Measurements from ENCODE around the gene ULBP2.
A peak's percentile ranks its signal among the peaks of the same experiment; 100 is the strongest.
"Not testable (repeated sequence)": the region's sequence is repeated elsewhere in the genome, so short reads cannot be mapped to it uniquely, and the experiment has no call there.

Gene ULBP2

DNA sequence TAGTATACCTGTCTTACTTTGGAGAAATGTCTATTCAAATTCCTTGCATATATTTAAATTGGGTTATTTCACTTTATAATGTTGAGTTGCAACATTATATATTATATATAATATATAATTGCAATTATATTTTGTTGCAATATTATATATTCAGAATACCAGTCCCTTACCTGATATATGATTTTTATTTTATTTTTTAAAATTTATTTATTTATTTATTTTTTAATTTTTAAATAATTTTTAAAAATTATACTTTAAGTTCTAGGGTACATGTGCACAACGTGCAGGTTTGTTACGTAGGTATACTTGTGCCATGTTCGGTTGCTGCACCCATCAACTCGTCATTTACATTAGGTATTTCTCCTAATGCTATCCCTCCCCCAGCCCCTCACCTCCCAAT, 14.8 kb upstream of the ULBP2 start:
- DNase-seq = not testable (repeated sequence)

DNA sequence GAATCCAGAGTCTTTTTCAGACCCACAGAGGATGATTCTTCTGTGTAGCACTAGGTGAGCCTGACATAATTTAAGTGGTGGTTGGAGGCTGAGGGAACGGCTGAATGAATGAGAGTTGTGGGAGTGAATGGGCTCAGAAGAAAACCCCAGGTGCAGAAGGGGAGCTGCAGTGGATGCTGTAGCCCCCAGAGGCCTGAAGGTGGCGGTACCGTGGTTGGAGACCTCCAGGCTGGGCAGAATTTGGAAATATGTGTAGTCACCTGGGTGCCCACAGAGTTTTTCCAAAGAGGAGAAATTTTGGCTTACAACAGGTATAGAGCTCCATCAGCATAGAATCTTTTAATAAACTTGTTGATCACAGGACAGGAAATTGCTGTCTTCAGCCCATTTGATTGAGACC, 12.4 kb upstream of the ULBP2 start:
- no peak for DNase-seq

DNA sequence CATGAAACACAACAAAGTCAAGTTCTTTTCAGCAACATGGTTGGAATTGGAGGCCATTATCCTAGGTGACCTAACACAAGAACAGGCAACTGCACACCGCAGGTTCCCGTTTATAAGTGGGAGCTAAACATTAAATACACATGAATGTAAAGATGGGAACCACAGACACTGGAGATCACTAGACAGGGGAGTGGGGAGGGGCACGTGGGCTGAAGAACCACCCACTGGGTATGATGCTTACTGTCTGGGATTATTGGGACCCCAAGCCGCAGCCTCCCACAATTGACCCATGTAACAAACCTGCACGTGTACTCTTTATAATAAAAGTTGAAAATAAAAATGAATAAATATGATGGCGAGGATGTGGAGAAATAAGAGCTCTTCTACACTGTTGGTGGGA, 10.3 kb upstream of the ULBP2 start:
- no peak for DNase-seq

DNA sequence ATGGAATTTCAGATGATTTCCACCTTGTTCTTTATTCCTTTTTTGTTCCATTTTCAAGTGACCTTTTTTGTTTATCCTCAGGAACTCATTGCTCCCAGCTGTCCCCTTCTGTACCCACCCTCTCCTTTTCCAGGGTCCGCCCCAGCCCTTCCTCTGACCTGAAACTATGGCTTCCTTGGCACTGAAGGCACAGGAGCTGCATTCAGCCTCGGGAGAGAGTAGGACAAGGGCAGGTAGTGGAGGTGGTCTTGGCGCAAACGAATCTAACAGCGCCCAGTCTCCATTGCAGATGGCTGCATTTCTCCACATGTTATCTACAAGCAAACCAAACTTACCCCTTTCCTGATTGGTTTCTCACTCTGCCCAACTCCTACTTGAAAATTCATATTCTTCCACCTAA, 8.8 kb upstream of the ULBP2 start:
- no peak for DNase-seq

DNA sequence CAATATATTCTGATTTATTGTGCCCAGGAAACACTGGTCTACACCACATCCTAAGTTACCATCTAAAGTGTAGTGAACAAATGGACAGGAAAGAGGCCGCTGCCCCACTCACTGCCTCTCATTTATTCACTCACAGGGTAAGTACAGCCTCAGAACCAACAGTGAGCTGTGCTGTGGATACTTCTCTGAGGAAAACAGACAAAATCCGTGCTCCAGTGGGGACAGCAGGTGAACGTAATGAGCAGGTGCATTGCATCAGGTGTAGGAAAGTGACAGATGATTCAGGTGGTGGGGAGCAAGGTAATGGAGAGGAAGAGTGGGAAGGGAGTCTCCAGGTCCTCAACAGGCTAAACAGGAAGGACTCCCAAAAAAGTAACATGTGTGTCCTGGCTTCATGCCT, 8.4 kb upstream of the ULBP2 start:
- no peak for DNase-seq

DNA sequence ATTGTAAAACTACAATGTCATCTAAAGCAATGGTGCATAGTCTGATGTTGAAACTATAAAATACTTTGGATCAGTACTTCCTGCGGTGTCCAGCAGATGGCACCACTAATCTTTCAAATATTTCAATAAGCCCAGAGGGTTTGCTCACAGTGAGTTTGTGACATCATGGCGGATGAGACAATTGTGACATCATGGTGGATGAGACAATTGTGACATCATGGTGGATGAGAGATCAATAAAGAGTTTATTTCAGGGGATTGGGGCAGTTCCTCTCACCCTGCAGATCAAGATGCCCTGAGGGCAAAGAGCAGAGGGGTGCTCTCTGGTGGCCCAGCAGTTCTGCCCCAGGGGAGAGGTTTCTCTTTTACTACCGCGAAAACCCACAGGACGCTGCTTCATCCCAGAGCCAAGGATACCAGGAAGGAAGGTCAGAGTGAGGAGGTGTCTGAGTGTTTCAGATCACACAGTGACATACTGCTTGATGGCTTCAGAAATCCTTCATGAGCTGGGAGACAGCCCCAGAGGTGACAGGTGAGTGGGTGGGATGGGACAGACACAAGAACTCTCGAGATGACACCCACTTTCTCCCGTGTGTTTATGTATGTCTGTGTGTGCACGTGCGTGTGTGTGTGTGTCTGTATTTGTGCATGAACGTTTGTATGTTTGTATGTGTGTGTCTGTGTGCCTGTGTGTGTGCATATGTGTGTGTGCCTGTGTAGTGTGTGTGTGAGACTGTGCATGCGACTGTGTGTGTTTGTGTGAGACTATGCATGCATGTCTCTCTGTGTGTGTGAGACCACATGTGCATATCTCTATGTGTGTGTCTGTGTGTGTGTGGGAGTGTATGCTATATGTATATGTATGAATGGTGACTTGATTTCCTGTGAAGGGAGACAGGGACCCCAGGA, 7.3 kb upstream of the ULBP2 start:
- DNase-seq = peak; percentile 50

DNA sequence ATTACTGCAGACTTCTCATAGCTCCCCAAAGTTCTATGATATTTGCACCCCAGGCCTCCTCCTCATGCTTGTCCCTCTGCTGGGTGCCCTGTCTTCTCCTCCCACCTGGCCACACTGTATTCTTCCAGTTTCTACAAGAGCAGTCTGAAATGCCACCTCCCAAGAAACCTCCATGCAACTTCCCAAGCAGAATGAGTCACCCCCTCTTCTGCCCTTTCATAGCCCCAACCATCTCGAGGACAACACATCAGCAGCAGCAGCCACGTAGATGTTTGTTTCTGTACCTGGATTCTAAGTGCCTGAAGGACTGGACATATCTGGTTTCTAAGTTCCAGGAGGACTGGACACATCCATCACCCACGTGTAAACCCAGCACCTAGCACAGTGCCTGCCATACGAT, 6.6 kb upstream of the ULBP2 start:
- no peak for DNase-seq

DNA sequence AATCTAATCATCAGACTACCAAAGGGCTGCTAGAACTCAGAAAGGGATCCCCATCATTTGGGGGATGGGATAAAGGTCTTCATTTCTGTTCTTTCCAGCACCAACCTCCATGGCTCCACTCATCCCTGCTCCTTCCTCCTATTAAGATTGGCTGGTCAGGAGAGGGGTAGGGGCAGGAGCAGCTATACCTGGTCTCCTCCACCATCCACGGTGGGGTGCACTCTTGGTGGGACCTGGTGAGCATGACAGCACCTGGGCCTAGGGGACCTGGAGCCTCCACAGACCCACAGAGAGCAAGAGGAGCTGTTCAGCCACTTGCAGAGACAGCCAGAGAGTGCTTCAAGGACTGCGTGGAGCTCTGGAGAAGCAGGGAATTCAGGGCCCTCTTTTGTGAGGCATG, 6.1 kb upstream of the ULBP2 start:
- no peak for DNase-seq

DNA sequence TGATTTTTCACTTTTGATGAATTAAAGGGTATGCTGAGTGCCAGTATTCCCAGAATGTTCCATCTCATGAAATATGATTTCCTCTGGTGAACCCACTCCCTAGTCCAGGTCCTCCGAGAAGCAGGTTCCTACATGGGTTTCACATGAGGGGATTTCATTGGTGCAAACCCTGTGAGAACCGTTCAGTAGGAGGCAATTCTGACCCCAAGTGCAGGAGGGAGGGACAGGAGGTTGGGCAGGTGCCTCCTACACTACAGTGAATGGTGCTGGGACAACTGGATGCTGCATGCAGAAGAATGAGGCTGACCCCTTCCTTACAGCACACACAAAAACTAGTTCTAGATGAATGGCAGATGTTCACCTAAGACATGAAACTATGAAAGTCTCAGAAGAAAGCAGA, 5.1 kb upstream of the ULBP2 start:
- DNase-seq = no peak

DNA sequence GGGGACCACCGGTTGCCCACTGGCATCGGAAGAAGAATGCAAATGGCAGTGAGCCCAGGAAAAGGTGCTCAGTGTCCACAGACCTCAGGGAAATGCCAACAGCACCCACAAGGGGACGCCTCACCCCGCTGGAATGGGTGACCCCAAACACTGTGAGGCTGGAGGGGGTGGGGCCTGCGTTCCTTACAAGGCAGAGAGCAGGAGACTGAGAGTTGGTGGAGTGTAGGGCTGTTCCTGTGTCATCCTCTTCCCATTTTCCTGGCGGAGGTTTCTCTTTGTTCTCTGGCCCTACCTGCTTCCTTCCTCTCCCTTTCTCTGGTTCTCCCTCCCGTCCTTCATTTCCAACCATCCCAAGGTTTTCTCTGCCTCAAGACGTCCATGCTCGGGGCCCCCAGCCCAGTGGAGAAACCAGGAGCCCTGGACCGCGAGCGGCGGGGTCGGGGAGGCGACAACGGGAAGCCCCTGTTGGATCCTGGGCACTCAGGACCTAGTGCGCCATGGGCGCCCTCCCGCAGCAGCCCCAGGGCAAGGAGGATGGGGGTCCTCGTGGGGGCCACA, 3.7 kb upstream of the ULBP2 start:
- not testable (repeated sequence) for DNase-seq

DNA sequence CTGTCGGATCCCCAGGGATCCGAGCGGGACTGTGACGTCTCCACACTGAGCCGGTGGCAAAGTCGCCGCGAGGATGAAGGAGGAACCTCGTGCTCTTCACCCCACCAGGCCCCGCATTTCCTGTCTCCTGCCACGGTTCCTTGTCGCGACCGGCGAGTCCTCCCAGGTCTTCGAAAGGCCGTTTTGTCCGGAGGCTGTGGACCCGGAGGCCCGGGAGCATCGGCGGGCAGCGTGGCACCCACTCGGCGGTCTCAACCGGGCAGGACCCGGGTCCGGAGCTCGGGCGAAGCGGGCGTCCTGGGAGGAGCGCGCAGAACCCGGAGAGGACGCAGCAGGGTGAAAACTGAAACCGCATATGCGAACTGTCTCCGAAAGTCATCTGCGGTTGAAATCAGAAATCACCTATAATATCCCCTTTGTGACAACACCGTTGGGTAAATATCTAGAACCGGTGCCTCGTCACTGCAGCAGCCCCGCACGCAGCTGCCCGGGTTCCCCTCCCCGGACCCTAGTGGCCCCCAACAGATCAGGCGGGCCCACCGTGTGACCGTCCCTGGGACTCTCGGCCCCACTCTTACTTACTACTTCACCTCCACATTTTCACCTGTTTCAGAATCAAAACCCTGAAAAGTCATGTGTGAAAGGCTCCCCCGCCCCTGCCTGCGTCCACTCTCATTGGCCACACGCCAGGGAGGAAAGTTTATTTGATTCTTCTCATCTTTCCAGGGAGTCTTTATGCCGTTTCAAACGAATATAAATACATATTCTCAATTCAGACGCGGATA, 3.1 kb upstream of the ULBP2 start:
- no peak for DNase-seq

DNA sequence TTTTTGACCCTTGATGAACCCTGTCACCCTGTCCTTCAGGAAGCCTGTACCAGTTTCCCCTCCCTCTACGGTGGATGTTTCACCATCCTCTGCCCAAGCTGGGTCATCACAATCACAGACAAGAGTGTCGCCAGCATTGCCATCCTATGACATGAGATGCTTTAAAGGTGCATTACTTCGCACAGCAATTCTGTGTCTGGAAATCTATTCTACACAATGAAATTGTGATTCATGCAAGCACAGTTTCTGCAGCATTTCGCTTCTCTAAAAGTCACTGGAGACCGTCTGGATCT, 2.5 kb upstream of the ULBP2 start:
- DNase-seq = no peak

DNA sequence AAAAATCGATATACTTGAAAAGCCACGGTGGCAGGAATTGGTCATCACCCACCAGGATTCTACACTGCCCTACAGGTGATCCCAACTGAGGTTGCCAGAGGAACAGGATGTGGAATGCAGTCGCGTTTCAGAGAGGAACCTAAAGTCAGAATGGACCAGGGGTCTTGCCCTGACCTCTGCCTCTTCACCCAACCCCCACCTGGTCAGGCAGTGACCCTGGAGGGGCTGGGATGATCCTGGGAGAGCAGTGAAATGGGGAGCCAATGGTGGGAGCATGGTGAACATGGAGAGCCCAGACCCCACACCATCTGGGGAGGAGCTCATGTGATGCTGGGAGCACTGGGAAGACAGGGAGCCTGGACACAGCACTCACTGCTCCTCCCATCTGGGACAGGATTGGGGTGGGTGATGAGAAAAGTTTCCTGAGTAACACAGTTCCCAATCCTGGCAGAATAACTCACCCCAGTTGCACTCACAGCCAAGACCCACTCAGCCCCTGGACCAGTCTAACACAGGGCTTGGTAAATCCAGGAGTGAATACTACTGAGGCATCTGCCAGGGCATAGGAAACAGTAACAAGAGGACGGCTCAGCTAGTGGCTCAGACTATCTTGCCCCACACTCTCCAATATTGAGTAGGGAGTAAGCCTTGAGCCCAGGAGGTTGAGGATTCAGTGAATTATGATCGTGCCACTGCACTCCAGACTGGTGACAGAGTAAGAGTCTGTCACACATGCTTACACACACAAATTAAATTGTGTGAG, 1.7 kb upstream of the ULBP2 start:
- DNase-seq = no peak

DNA sequence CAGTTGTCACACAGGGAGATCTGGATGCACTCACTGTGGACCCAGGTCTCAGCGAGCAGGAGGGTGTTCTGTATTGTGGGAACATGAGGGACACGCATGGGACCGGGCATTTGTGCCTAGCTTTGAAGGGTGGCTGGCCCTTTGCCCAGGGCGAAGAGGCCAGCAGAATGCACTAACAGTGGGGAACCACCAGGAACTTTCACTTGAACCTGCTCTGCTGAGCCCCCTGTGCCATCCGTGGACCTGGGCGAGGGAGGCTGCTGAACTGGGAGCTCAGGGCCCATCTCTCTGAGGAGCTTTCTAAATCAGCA, 1.2 kb upstream of the ULBP2 start:
- DNase-seq = no peak

DNA sequence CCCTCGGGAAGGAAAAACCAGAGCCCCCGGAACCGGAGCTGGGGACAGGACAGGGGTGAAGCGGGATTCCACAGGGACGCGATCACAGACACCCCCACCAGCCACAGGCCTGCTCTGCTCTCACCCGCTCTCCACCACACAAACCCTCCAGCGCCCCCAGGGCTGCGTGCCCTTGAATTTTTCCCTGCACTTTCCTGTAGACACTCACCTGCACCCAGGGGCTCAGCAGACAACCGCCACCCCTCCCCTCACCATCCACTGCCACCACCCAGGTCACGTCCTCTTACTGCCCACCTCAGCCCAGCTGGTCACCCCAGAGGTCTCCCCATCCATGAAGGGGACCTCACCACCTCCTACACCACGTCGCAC, 631 bp downstream of the ULBP2 start:
- no peak for DNase-seq

DNA sequence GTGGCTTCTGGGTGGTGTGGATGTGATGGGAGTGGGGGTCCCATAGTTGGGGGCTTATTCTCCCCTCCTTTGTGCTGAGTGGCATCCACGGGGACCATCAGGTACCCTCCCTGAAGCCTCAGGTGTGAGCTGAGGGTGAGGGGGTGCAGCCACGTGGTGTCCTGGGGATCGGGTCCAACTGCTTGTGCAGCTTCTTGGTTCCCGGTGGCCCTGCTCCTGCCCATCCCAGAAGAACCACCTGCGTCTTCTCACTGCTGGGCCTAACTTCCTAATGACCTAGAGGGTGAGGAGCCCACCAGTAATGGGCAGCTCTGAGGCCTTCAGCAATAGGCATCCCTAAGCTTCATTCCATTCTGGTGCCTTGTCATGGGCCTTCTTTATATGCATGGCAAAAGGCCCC, 1.5 kb downstream of the ULBP2 start:
- DNase-seq = not testable (repeated sequence)

DNA sequence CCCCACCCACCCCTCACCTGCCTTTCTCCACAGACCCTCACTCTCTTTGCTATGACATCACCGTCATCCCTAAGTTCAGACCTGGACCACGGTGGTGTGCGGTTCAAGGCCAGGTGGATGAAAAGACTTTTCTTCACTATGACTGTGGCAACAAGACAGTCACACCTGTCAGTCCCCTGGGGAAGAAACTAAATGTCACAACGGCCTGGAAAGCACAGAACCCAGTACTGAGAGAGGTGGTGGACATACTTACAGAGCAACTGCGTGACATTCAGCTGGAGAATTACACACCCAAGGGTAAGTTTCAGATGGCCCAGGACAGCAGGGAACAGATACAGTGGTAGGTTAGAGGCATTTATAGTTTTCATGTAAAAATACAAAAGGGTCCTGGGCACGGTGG, 3.5 kb downstream of the ULBP2 start:
- DNase-seq = not testable (repeated sequence)

DNA sequence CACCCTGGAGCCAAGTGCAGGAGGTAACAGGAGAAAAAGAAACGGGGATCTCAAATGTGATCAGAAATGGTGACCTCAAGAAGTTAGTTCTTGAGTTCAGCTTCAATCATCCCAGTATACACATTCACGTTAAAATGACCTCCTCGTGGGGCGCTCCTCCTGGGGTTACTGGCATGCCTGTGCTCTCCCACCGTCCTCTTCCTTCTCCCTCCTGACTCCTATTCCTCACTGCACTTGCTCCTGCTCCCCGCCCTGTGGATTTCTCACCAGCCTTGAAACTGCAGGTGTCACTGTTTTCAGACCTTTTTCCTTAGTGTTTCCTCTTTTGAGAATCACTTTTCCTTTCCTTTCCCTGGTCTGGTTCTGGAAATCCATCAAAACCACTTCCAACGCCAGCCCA, 4.8 kb downstream of the ULBP2 start:
- DNase-seq = not testable (repeated sequence)

DNA sequence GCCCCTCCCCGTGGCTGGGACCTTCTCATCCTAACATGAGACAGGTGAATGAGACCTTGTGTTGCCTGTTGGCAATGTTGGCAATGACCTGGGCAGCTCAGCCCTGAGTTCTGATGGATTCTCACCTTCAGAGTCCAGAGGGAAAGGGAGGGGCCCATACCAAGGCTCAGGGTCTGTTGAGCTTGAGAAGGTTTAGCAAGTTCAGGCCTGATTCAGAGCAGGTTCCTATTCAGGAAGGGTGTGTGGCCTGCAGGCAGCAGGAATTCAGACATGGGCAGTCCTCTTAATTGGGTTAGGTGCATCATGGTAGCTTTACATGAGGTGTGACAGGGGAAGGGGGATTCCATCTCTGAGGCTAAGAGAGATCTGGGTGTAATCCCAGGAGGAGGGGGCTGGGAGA, 5.7 kb downstream of the ULBP2 start:
- DNase-seq = not testable (repeated sequence)

DNA sequence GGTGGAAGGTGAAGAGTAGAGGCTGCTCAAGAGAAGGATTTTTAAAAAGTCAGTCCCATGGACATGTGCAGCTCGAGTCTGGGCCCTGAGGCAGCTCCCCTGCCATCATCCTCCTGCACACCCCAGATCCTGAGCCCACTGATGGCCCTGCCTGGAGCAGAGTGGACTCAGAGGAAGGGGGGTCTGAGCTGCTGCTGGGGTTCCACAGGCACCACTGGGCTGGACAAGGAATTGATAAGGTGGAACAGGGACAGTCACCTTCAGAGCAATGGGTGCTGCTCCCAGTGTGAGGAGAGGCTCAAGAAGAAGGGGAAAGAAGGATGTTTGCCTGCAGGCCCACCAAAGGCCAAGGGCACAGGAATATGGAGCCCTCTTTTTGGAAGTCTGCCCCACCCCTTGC, 6.2 kb downstream of the ULBP2 start:
- DNase-seq = no peak

DNA sequence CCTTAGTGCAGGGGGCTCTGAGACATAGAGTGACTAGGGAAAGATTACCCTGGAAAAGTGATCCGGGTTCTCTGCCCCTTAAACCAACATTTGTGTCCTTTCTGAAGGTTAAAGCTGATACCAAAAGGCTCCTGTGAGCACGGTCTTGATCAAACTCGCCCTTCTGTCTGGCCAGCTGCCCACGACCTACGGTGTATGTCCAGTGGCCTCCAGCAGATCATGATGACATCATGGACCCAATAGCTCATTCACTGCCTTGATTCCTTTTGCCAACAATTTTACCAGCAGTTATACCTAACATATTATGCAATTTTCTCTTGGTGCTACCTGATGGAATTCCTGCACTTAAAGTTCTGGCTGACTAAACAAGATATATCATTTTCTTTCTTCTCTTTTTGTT, 6.8 kb downstream of the ULBP2 start:
- DNase-seq = no peak

DNA sequence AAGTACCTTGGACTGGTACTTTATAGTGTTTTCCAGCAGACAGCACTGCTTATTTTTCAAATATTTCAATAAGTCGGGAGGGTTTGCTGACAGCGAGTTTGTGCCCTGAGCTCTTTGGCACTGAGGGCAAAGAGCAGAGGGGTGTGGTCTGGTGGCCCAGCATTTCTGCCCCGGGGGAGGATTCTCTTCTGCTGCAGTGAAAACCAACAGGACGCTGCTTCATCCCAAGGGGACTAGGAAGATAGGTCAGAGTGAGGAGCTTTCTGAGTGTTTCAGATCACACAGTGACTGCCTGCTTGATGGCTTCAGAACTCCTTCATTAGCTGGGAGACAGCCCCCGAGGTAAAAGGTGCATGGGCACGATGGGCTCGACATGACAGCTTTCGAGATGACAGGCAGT, 8.6 kb downstream of the ULBP2 start:
- no peak for DNase-seq

DNA sequence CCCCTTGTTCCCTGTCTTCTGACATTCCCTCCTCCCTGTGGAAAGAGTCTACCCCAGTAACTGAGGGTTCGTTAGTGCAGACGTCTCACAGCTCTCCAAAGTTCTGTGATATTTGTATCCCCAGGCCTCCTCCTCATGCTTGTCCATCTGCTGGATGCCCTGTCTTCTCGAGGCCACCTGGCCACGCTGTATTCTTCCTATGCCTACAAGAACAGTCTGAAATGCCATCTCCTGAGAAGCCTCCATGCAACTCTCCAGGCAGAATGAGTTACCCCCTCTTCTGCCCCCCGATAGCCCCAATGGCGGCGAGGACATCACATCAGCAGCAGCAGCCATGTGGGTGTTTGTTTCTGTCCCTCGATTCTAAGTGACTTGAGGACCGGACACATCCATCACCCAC, 9.3 kb downstream of the ULBP2 start:
- DNase-seq = no peak

DNA sequence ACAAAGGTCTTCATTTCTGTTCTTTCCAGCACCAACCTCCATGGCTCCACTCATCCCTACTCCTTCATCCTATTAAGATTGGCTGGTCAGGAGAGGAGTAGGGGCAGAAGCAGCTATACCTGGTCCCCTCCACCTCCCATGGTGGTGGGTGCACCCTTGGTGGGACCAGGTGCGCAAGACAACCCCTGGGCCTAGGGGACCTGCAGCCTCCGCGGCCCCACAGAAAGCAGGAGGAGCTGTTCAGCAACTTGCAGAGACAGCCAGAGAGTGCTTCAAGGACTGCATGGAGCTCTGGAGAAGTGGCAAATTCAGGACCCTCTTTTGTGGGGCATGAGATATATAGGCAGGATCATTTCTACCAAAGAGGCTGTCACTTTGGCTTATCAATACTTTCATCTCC, 9.8 kb downstream of the ULBP2 start:
- no peak for DNase-seq

Measured in left hindlimb (tissue), 1 donor.